NCI-H2227 (cell line): ENCODE results near the gene ZNF101.
"Not testable (repeated sequence)": the region's sequence is repeated elsewhere in the genome, so short reads cannot be mapped to it uniquely, and the experiment has no call there.

Experiments
- DNase-seq: peaks from one replicate; lab custom pipeline; 2025; ENCODE audit not compliant: unreplicated experiment; lab: John Stamatoyannopoulos, UW

ZNF101 gene

DNA sequence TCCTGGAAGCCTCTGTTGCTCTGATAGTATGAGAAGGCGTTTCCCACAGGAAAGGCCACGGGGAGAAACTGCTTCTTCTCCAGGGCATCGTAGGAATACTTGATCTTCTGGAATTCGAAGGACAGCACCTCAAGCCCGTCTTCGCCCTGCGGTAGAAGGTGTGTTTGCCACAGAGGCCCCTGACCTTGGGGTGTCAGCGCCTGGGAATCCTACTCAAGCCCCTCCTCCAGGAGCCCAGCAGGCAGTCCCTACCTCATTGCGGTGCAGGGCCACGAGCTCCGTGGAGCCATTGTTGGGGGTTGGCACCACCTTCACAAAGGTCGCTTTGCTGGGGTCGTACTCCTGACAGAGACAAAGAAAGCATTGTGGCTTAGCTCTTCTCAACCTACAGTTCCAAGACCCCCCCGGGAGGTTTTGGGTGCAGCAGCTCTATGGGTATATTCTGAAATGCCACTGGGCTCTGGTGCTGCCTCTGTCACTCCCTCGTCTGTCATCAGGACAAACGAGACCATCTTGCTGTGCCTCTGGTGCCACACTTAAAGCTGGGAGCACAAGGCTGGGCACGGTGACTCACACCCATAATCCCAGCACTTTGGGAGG, 8.9 kb upstream of the ZNF101 start:
- DNase-seq: no peak

DNA sequence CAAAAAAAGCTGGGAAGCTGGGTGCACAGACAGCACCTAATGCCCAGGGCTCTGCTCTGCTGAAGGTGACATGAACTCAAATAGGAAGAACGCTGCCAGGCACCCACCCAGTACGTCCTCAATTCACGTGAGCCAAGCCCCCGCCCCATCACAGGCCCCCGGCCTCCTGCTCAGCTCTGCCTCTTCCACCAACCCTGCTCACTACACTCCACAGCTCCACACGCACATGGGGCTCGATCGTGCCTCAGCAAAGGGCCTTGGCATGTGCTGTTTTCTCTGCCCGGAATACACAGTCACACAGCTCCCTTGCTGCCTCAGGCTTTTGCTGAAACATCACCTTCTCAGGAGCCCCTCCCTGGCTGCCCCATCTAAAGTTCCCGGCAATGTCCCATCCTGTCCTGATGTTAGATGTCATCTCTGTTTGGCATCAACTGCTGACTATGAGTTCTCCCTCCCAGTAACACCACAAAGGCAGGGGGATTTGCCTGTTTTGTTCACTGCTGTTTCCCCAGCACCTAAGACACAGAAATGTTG, 7.4 kb upstream of the ZNF101 start:
- no peak for DNase-seq

DNA sequence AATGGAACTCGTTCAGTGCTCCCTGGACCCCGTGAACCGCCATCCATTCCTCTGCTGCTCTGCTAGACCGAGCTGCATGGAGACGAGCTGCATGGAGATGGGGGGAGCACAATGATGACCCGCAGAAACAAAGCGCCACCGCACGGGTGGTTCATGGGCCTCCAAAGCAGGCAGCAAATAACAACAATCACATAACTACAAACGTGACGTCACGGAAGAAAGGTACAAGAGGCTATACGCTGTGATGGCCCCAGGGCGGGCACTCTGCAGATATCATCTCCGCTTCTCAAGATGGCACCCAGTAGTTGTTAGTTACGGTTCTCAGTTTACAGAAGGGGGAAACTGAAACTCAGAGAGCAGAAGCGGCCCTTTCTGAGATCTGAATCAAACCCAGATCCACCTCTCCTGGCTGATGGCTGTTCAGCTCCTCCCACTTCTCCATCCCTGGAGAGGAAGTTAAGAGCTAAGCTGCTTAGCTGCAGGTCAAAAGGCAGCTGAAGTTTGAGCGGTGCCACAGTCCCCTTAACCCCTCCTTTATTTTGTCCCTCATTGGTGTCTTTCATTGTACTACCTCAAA, 6.9 kb upstream of the ZNF101 start:
- peak; percentile 52 for DNase-seq

- no peak for DNase-seq
These were observed 6.3 kb upstream of the ZNF101 start for GRCh38 chr19:19662344-19662743.

GRCh38 chr19:19662871-19663255, 5.8 kb upstream of the ZNF101 start:
- no peak for DNase-seq

DNA sequence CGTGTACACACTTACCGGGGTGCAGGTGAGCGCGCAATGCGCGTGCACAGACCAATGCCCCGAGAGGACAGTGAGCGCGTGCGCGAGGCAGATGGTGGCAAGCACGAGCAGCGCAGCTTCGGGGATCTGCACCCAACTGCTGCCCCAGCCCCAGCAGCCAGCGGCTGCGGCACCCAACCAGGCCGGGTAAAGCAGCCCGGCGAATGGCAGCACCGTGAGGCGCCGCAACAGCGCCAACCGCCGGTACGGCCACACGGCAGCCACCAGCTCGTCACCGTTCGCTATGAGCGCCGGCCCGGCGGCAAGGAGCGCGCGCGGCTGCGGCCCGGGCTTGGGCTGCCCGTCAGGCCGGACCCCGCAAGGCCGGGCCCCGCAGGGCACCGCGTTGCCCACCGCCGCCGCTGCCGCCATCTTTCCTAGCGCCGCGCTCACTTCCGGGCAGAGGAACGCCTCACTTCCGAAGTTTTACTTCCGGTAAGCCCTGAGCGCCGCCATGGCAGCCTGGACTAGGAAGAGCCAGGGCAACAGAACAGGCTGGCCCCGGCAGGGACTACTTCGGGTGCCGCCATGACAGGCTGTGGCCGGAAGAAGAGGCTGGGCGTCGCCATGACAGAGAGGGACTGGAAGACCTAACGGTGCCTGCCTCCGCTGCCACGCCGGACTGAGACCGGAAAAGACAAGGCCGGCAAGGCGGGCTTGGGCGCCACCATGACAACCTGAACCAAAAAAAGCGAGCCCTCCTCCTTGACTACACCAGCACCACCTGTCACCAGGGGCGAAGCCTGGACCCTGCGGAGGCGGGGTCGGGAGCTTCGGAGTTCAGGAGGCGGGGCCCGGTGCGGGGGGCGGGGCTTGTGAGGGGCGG, 5.2 kb upstream of the ZNF101 start, which contains the start of gene ATP13A1:
TSS of gene ATP13A1 (minus strand) at position 421 of the 865 bp plus-strand sequence. CDS start at position 411, 10 bp downstream.
- DNase-seq: peak; percentile 97

DNA sequence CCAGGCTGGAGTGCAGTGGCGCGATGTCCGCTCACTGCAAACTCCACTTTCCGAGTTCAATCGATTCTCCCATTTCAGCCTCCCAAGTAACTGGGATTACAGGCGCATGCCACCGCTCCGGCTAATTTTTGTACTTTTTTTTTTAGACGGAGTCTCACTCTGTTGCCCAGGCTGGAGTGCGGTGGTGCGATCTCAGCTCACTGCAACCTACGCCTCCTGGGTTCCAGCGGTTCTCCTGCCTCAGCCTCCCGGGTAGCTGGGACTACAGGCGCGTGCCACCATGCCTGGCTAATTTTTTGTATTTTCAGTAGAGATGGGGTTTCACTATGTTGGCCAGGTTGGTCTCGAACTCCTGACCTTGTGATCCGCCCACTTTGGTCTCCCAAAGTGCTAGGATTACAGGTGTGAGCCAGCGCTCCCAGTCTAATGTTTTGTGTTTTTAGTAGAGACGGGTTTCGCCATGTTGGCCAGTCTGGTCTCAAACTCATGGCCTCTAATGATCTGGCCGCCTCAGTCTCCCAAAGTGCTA, 3.2 kb upstream of the ZNF101 start:
- DNase-seq: not testable (repeated sequence)

GRCh38 chr19:19670070-19670551, 1.5 kb downstream of the ZNF101 start:
- no peak for DNase-seq

DNA sequence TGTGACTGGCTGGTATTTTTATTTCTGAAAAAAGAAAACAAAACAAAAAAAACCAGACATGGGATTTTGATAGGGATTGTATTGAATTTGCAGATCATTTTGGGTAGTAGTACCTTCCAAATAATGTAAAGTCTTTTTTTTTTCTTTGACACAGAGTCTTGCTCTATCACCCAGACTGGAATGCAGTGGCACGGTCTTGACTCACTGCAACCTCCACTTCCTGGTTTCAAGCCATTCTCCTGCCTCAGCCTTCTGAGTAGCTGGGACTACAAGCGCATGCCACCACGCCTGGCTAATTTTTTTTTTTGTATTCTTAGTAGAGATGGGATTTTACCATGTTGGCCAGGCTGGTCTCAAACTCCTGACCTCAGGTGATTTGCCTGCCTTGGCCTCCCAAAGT, 4.2 kb downstream of the ZNF101 start:
- no peak for DNase-seq

- DNase-seq: no peak
These were observed 5.7 kb downstream of the ZNF101 start for GRCh38 chr19:19674315-19674714.

- DNase-seq: no peak
These were observed 8.9 kb downstream of the ZNF101 start for GRCh38 chr19:19677579-19677978.

DNA sequence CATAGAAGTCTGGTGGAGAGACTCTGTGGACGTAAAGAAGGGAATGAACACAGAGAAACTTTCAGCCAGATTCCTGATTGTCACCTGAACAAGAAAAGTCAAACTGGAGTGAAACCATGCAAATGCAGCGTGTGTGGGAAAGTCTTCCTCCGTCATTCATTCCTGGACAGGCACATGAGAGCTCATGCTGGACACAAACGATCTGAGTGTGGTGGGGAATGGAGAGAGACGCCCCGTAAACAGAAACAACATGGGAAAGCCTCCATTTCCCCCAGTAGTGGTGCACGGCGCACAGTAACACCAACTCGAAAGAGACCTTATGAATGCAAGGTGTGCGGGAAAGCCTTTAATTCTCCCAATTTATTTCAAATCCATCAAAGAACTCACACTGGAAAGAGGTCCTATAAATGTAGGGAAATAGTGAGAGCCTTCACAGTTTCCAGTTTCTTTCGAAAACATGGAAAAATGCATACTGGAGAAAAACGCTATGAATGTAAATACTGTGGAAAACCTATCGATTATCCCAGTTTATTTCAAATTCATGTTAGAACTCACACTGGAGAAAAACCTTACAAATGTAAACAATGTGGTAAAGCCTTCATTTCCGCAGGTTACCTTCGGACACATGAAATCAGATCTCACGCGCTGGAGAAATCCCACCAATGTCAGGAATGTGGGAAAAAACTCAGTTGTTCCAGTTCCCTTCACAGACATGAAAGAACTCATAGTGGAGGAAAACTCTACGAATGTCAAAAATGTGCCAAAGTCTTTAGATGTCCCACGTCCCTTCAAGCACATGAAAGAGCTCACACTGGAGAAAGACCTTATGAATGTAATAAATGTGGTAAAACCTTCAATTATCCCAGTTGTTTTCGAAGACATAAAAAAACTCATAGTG, 10.8 kb downstream of the ZNF101 start:
- DNase-seq: no peak

- DNase-seq: not testable (repeated sequence)
These were observed 17.5 kb downstream of the ZNF101 start for GRCh38 chr19:19686119-19686518.

GRCh38 chr19:19686580-19686979, 17.9 kb downstream of the ZNF101 start:
- no peak for DNase-seq

- no peak for DNase-seq
These were observed 18.5 kb downstream of the ZNF101 start for GRCh38 chr19:19687090-19687489.

DNA sequence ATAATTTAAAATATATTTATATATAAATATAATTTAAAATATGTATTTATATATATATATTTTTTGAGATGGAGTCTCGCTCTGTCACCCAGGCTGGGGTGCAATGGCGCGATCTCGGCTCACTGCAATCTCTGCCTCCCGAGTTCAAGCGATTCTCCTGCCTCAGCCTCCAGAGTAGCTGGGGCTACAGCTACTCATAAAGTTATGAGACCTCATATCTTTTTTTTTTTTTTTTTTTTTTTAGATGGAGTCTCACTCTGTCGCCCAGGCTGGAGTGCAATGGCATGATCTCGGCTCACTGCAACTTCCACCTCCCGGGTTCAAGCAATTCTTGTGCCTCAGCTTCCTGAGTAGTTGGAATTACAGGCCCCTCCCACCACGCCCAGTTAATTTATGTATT, 20.4 kb downstream of the ZNF101 start:
- not testable (repeated sequence) for DNase-seq

DNA sequence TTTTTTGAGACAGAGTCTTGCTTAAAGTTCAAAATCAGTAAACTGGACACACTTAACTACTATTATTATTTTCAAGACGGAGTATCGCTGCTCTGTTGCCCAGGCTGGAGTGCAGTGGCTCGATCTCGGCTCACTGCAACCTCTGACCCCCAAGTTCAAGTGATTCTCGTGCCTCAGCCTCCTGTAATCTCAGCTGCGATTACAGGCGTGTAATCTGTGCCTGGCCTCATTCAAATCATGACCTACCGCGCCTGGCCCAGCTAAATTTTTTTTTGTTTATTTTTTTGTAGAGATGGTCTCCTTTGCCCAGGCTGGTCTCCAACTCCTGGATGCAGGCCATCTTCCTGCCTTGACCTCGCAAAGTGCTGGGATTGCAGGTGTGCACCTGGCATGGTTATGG, 23.0 kb downstream of the ZNF101 start:
- no peak for DNase-seq

DNA sequence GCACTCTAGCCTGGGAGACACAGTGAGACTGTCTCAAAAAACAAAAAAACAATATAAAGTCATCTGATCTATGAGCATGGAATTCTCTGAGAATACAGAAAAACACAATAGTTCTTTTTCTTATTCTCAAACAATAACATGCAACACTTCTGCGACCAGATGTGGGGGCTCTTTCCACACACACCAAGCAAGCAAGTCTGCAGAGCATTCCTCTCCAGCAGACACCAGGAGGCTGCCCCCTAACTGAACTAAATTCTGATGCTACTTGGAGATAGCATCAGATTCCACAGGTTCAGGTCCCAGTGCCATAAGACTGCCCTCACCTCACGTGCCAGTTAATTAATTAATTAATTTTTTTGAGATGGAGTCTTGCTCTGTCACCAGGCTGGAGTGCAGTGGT, 27.7 kb downstream of the ZNF101 start:
- DNase-seq: no peak

GRCh38 chr19:19697589-19697988, 28.9 kb downstream of the ZNF101 start:
- DNase-seq: no peak

- DNase-seq: not testable (repeated sequence)
These were observed 31.9 kb downstream of the ZNF101 start for GRCh38 chr19:19700493-19700892.
